Measurements from ENCODE around the gene LDHD. TPM values are rescaled to one million over a fixed set of nuclear protein-coding genes. Genes with fewer than 3 reads are reported as not detected.

The LDHD gene
- total RNA-seq, 1 donor = 3.6 TPM

GRCh38 chr16:75106351-75107274 lies 10.0 kb downstream of the LDHD start:
- no peak overlapping the region for H3K4me3 ChIP-seq (ENCODE audit: insufficient read depth, low read length)
- H3K36me3 ChIP-seq (ENCODE audit: insufficient read depth, low read length) = no peaks in the 10 kb centered on the region
- H3K79me2 ChIP-seq (ENCODE audit: insufficient read depth, low read length) = peaks cover 2% of the 10 kb centered on the region
- H3K27me3 ChIP-seq (ENCODE audit: insufficient read depth, low read length) = no peaks in the 10 kb centered on the region
- no peak overlapping the region for H3K4me2 ChIP-seq (ENCODE audit: insufficient read depth, low read length)
- H2AFZ ChIP-seq (ENCODE audit: low read length) = no peak overlapping the region
- no peaks in the 10 kb centered on the region for H3K9me3 ChIP-seq (ENCODE audit: low read depth, low read length)
- no peak for TF ChIP-seq CTCF (IDR thresholded peaks at IDR 0.05; ENCODE audit: extremely low read depth, low read depth, low read length)
- H3K4me1 ChIP-seq (ENCODE audit: insufficient read depth, low read length) = peaks cover 27% of the 10 kb centered on the region
- no peak overlapping the region for H3K27ac ChIP-seq (ENCODE audit: low read depth, low read length)
- H4K20me1 ChIP-seq (ENCODE audit: insufficient read depth, low read length) = peaks cover 18% of the 10 kb centered on the region
- DNase-seq (ENCODE audit: insufficient read length, low spot score, missing footprints) = peak; percentile 35

- Histone ChIP-seq H3K4me1 (ENCODE audit: insufficient read depth, low read length) (peaks cover 20% of the 10 kb centered on the region), H3K27ac (ENCODE audit: low read depth, low read length) (no peak overlapping the region), H3K27me3 (ENCODE audit: insufficient read depth, low read length) (no peaks in the 10 kb centered on the region), H3K79me2 (ENCODE audit: insufficient read depth, low read length) (peaks cover 2% of the 10 kb centered on the region), H3K9me3 (ENCODE audit: low read depth, low read length) (no peaks in the 10 kb centered on the region), H3K4me2 (ENCODE audit: insufficient read depth, low read length) (no peak overlapping the region), H4K20me1 (ENCODE audit: insufficient read depth, low read length) (peaks cover 13% of the 10 kb centered on the region), H3K36me3 (ENCODE audit: insufficient read depth, low read length) (no peaks in the 10 kb centered on the region), H3K4me3 (ENCODE audit: insufficient read depth, low read length) (no peak overlapping the region), H2AFZ (ENCODE audit: low read length) (no peak overlapping the region)
- DNase-seq (ENCODE audit: insufficient read length, low spot score, missing footprints) = peak; percentile 62
- TF ChIP-seq CTCF (IDR thresholded peaks at IDR 0.05; ENCODE audit: extremely low read depth, low read depth, low read length) = no peak
Observed at GRCh38 chr16:75105306-75106061, 11.1 kb downstream of the LDHD start.

GRCh38 chr16:75104836-75105235 lies 11.7 kb downstream of the LDHD start:
- Histone ChIP-seq H3K9me3 (ENCODE audit: low read depth, low read length) (no peaks in the 10 kb centered on the region), H3K27ac (ENCODE audit: low read depth, low read length) (no peak overlapping the region)

More at GRCh38 chr16:75104836-75105235, 11.7 kb downstream of the LDHD start:
- no peak for DNase-seq (ENCODE audit: insufficient read length, low spot score, missing footprints)
- H3K79me2 ChIP-seq (ENCODE audit: insufficient read depth, low read length) = peaks cover 2% of the 10 kb centered on the region
- H4K20me1 ChIP-seq (ENCODE audit: insufficient read depth, low read length) = peaks cover 19% of the 10 kb centered on the region
- no peak overlapping the region for H3K4me2 ChIP-seq (ENCODE audit: insufficient read depth, low read length)
- no peaks in the 10 kb centered on the region for H3K27me3 ChIP-seq (ENCODE audit: insufficient read depth, low read length)
- no peak overlapping the region for H2AFZ ChIP-seq (ENCODE audit: low read length)
- no peak overlapping the region for H3K4me3 ChIP-seq (ENCODE audit: insufficient read depth, low read length)
- no peak for TF ChIP-seq CTCF (IDR thresholded peaks at IDR 0.05; ENCODE audit: extremely low read depth, low read depth, low read length)
- no peaks in the 10 kb centered on the region for H3K36me3 ChIP-seq (ENCODE audit: insufficient read depth, low read length)
- peaks cover 14% of the 10 kb centered on the region for H3K4me1 ChIP-seq (ENCODE audit: insufficient read depth, low read length)

All from osteoblast (primary cell).